ENCODE data around the gene OR3A3. TPM values are rescaled to one million over a fixed set of nuclear protein-coding genes. Genes with fewer than 3 reads are reported as not detected.
"Not testable (repeated sequence)": the region's sequence is repeated elsewhere in the genome, so short reads cannot be mapped to it uniquely, and the experiment has no call there.

The OR3A3 gene
- total RNA-seq, result not detected

DNA sequence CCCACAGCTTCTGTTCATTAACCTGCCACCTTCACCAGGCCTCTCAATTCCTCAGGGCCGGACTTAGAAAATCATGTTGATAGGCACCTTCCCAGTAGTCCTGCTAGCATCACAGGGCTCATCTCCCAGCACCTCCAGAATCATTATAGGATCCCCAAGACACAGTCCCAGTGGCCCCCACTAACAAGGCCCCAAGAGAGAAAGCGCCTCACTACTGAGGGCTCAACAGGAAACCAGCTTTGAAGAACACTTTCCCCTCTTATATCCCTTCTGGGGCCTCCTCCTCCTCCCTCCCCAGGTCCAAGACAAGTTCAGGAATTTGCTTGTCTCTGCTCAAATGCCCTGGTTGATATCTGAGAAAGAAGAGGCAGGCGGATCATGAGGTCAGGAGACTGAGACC is at the start of gene OR3A3:
TSS of gene OR3A3 (plus strand) at position 301 of the 400 bp plus-strand sequence.
- peaks cover 5% of the 10 kb centered on the region for H3K36me3 Mint-ChIP-seq (ENCODE audit: low read depth)
- intact Hi-C loops (cut with micrococcal nuclease), result no loop called here
- no peak within 1 kb of the TSS for H3K4me3 Mint-ChIP-seq
- H3K4me1 Mint-ChIP-seq (ENCODE audit: low read depth), result no peaks in the 10 kb centered on the region
- no peak within 1 kb of the TSS for H3K27ac Mint-ChIP-seq
- H3K9me3 Mint-ChIP-seq, result peaks cover 13% of the 10 kb centered on the region
- no peak for DNase-seq
- CTCF ChIA-PET, result interaction anchor here (0.6 to 0.9 kb wide), 2 partner anchors 32 to 286 kb away, joined by 3 read pairs; no protein-coding TSS in a partner anchor
- peaks cover 30% of the 10 kb centered on the region for H3K27me3 Mint-ChIP-seq (ENCODE audit: low read depth)

DNA sequence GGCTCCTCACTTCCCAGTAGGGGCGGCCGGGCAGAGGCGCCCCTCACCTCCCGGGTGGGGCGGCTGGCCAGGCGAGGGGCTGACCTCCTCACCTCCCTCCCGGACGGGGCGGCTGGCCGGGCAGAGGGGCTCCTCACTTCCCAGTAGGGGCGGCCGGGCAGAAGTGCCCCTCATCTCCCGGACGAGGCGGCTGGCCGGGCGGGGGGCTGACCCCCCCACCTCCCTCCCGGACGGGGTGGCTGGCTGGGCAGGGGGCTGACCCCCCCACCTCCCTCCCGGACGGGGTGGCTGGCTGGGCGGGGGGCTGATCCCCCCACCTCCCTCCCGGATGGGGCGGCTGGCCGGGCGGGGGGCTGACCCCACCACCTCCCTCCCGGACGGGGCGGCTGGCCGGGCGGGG is 40.0 kb upstream of the OR3A3 start:
- H3K4me1 Mint-ChIP-seq (ENCODE audit: low read depth); H3K4me3 Mint-ChIP-seq: not testable (repeated sequence)

GRCh38 chr17:3378321-3378720 is 32.8 kb upstream of the OR3A3 start:
- no peak for DNase-seq
- intact Hi-C loops (cut with micrococcal nuclease), result no loop called here
- Mint-ChIP-seq H3K4me3 (no peak overlapping the region), H3K27me3 (ENCODE audit: low read depth) (peaks cover 6% of the 10 kb centered on the region), H3K27ac (no peak overlapping the region), H3K9me3 (peaks cover 16% of the 10 kb centered on the region), H3K36me3 (ENCODE audit: low read depth) (peaks cover 1% of the 10 kb centered on the region), H3K4me1 (ENCODE audit: low read depth) (no peaks in the 10 kb centered on the region)
- CTCF ChIA-PET, result no interaction called here

More for the DNA sequence above, 40.0 kb upstream of the OR3A3 start:
- H3K27ac Mint-ChIP-seq; H3K36me3 Mint-ChIP-seq (ENCODE audit: low read depth); DNase-seq; CTCF ChIA-PET; intact Hi-C loops (cut with micrococcal nuclease): not testable (repeated sequence)
- Mint-ChIP-seq H3K27me3 (ENCODE audit: low read depth) (peaks cover 11% of the 10 kb centered on the region), H3K9me3 (peaks cover 34% of the 10 kb centered on the region)

DNA sequence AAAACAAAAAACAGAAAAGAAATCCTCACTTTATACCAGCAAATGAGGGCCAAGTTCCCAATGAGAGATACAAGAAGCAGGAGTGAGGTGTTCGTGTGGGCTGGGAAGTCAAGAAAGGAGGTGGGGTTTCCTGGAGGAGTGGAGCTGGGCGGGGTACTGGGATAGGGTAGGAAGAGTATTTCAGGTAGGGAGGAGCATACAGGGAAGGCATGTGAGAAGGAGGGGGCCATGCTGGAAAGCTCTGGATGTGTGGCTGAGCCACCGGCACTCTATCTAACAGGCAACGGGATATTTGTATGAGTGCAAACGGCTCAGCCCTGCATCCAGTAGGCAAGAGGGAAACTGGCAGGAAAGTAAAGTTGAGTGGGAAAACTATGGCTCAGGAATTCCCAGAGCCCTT is 29.2 kb upstream of the OR3A3 start:
- H3K4me1 Mint-ChIP-seq (ENCODE audit: low read depth), result no peaks in the 10 kb centered on the region
- H3K27ac Mint-ChIP-seq, result no peak overlapping the region
- DNase-seq, result no peak
- H3K4me3 Mint-ChIP-seq, result no peak overlapping the region
- H3K36me3 Mint-ChIP-seq (ENCODE audit: low read depth), result peaks cover 1% of the 10 kb centered on the region
- intact Hi-C loops (cut with micrococcal nuclease), result no loop called here
- H3K27me3 Mint-ChIP-seq (ENCODE audit: low read depth), result peaks cover 23% of the 10 kb centered on the region
- H3K9me3 Mint-ChIP-seq, result no peaks in the 10 kb centered on the region
- CTCF ChIA-PET, result no interaction called here

GRCh38 chr17:3385869-3386816 is 25.0 kb upstream of the OR3A3 start, which contains the start of gene OR3A2:
OR3A2 (minus strand) TSS chr17:3386308.
- DNase-seq, result peak; percentile 31
- Mint-ChIP-seq H3K27me3 (ENCODE audit: low read depth) (peaks cover 21% of the 10 kb centered on the region), H3K4me3 (peak within 1 kb of the TSS; percentile 72), H3K27ac (peak within 1 kb of the TSS; percentile 21), H3K36me3 (ENCODE audit: low read depth) (no peaks in the 10 kb centered on the region), H3K4me1 (ENCODE audit: low read depth) (no peaks in the 10 kb centered on the region), H3K9me3 (no peaks in the 10 kb centered on the region)
- intact Hi-C loops (cut with micrococcal nuclease), result no loop called here
- CTCF ChIA-PET, result no interaction called here

DNA sequence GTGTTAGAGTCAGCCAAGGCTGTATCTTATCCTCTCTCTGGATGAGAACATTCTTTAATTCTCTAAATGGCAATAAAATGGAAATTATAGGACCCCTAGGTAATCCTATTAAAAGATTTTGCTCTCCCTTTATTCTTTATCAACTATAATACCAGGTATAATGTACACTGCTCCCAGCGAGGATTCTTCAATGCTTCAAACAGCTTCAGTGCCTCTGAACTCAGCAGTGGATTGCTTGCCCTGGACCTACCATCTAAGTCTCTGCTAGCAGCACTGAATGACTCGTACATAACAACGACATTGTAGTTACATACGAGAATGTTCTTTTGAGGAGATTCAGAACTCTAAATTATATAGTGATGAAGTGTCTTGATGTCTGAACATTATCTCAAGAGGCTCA is 21.4 kb upstream of the OR3A3 start:
- CTCF ChIA-PET, result no interaction called here
- intact Hi-C loops (cut with micrococcal nuclease), result no loop called here

DNA sequence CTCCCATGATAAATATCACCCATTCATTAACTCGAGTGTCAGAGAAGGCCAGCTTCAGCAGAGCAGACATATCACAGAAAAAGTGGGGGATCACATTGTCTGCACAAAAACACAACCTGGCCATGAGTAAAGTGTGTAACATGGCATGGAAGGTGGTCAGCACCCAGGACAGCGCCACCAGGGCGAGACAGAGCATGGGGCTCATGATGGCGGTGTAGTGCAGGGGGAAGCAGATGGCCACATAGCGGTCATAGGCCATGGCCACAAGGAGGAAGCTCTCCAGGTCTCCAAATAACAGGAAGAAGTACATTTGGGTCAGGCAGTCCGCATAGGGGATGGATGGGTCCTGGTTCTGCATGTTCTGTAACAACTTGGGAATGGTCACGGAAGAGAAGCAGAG is 13.4 kb upstream of the OR3A3 start:
- intact Hi-C loops (cut with micrococcal nuclease); H3K27ac Mint-ChIP-seq; H3K4me1 Mint-ChIP-seq (ENCODE audit: low read depth); CTCF ChIA-PET; H3K4me3 Mint-ChIP-seq; H3K36me3 Mint-ChIP-seq (ENCODE audit: low read depth); H3K9me3 Mint-ChIP-seq: not testable (repeated sequence)
- peaks cover 15% of the 10 kb centered on the region for H3K27me3 Mint-ChIP-seq (ENCODE audit: low read depth)
- DNase-seq, result peak; percentile 22

More for the DNA sequence above, 21.4 kb upstream of the OR3A3 start:
- Mint-ChIP-seq H3K9me3 (no peaks in the 10 kb centered on the region), H3K4me3 (no peak overlapping the region), H3K27me3 (ENCODE audit: low read depth) (peaks cover 22% of the 10 kb centered on the region), H3K27ac (no peak overlapping the region), H3K4me1 (ENCODE audit: low read depth) (no peaks in the 10 kb centered on the region), H3K36me3 (ENCODE audit: low read depth) (no peaks in the 10 kb centered on the region)
- DNase-seq, result no peak

- H3K9me3 Mint-ChIP-seq, result no peaks in the 10 kb centered on the region
- peaks cover 15% of the 10 kb centered on the region for H3K27me3 Mint-ChIP-seq (ENCODE audit: low read depth)
- H3K4me3 Mint-ChIP-seq, result no peak within 1 kb of the TSS
- DNase-seq, result no peak
- no peak within 1 kb of the TSS for H3K27ac Mint-ChIP-seq
- intact Hi-C loops (cut with micrococcal nuclease), result no loop called here
- CTCF ChIA-PET, result no interaction called here
- no peaks in the 10 kb centered on the region for H3K4me1 Mint-ChIP-seq (ENCODE audit: low read depth)
- no peaks in the 10 kb centered on the region for H3K36me3 Mint-ChIP-seq (ENCODE audit: low read depth)
Measured at GRCh38 chr17:3398310-3398709, 12.9 kb upstream of the OR3A3 start, which contains the start of gene OR1E1. OR1E1 (minus strand) TSS chr17:3398410; CDS start chr17:3398410, 0 bp downstream.

DNA sequence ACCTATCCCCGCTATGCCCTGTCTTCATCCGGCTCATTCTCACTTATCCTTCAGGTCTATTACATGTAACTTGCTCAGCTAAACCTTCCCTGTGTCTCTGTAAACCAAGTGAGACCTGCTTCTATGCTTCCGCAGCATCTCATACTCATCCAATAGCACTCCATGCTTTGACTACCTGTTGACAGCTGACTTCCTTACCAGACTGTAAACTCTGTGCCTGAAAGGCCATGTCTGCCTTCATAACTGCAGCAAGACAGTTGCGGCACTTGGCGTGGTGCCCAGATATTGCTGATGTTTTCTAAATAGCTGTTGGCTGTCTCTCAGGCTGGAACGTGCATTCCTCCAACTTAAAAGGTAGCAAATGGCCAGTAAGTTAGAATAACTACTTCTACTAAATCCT is 11.1 kb upstream of the OR3A3 start:
- CTCF ChIA-PET, result no interaction called here
- no peak for DNase-seq
- Mint-ChIP-seq H3K27me3 (ENCODE audit: low read depth) (peaks cover 11% of the 10 kb centered on the region), H3K27ac (no peak overlapping the region), H3K36me3 (ENCODE audit: low read depth) (no peaks in the 10 kb centered on the region), H3K9me3 (no peaks in the 10 kb centered on the region), H3K4me1 (ENCODE audit: low read depth) (no peaks in the 10 kb centered on the region), H3K4me3 (no peak overlapping the region)
- intact Hi-C loops (cut with micrococcal nuclease), result no loop called here

- Mint-ChIP-seq H3K4me3 (no peak overlapping the region), H3K9me3 (peaks cover 4% of the 10 kb centered on the region), H3K27ac (no peak overlapping the region), H3K4me1 (ENCODE audit: low read depth) (no peaks in the 10 kb centered on the region), H3K36me3 (ENCODE audit: low read depth) (no peaks in the 10 kb centered on the region), H3K27me3 (ENCODE audit: low read depth) (peaks cover 7% of the 10 kb centered on the region)
- intact Hi-C loops (cut with micrococcal nuclease), result no loop called here
- CTCF ChIA-PET, result no interaction called here
- no peak for DNase-seq
Measured at GRCh38 chr17:3401786-3402185, 9.4 kb upstream of the OR3A3 start.

GRCh38 chr17:3403856-3404255 is 7.3 kb upstream of the OR3A3 start:
- CTCF ChIA-PET; H3K27ac Mint-ChIP-seq; intact Hi-C loops (cut with micrococcal nuclease); H3K4me1 Mint-ChIP-seq (ENCODE audit: low read depth); H3K36me3 Mint-ChIP-seq (ENCODE audit: low read depth); DNase-seq; H3K4me3 Mint-ChIP-seq: not testable (repeated sequence)
- H3K9me3 Mint-ChIP-seq, result peaks cover 13% of the 10 kb centered on the region
- peaks cover 13% of the 10 kb centered on the region for H3K27me3 Mint-ChIP-seq (ENCODE audit: low read depth)

GRCh38 chr17:3412216-3412615 is 1.0 kb downstream of the OR3A3 start:
- H3K36me3 Mint-ChIP-seq (ENCODE audit: low read depth); DNase-seq; H3K9me3 Mint-ChIP-seq; H3K27ac Mint-ChIP-seq; H3K4me3 Mint-ChIP-seq; intact Hi-C loops (cut with micrococcal nuclease); H3K4me1 Mint-ChIP-seq (ENCODE audit: low read depth); CTCF ChIA-PET: not testable (repeated sequence)
- H3K27me3 Mint-ChIP-seq (ENCODE audit: low read depth), result peaks cover 25% of the 10 kb centered on the region

GRCh38 chr17:3415610-3416009 is 4.4 kb downstream of the OR3A3 start:
- DNase-seq, result no peak
- peaks cover 19% of the 10 kb centered on the region for H3K27me3 Mint-ChIP-seq (ENCODE audit: low read depth)
- no peak overlapping the region for H3K4me3 Mint-ChIP-seq
- intact Hi-C loops (cut with micrococcal nuclease), result no loop called here
- H3K4me1 Mint-ChIP-seq (ENCODE audit: low read depth), result no peaks in the 10 kb centered on the region
- CTCF ChIA-PET, result interaction anchor here (0.6 kb wide), 1 partner anchor 566 kb away, joined by 4 read pairs; no protein-coding TSS in a partner anchor
- no peaks in the 10 kb centered on the region for H3K36me3 Mint-ChIP-seq (ENCODE audit: low read depth)
- H3K9me3 Mint-ChIP-seq, result no peaks in the 10 kb centered on the region
- no peak overlapping the region for H3K27ac Mint-ChIP-seq

Data from activated naive CD4-positive, alpha-beta T cell treated with anti-CD3 and anti-CD28 coated beads for 36 hours (primary cell).